Measurements from ENCODE around the gene STK25. TPM values are rescaled to one million over a fixed set of nuclear protein-coding genes. Genes with fewer than 3 reads are reported as not detected.

Gene STK25
- total RNA-seq, 1 experiment from 2014 or later = 197 TPM

DNA sequence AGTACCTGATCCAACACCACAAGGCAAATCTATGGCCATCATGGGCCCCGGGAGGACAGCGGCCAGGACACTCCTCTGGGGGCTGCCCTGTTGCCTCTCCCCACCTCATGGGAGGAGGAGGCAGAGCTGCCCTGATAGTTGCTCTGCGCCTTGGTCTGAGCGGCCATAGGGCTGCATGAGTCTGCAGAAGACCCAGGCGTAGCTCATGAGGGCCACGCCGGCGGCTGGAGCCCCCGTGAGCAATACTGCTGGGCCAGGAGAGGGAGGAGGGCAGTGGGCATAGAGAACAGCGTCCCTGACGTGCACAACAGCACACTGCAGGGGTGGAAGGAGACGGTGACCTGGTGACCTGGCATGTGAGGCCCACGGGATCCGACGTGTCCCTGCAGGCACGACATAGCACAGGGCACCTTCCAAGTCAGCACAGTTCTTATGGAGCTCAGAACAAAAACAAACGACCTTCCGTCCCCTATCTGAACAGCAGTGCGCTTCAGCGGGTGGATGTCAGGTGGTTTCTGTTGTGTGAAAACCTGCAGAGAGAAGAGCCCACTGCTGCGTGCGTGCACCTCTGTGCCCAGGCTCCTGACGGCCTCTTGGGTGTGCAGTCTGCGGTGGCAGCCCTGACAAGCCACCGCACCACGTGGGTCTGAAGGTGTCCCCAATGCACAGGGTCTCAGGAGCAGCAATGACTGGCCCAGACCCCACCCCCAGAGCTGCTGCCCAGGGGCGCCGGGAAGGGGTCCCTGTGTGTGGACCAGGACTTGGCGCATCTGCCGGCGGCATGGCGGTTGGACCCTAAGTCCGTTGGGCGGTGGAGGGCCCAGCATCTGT is 13.0 kb downstream of the STK25 start:
- no peak for DNase-seq (ENCODE audit: low read depth)

DNA sequence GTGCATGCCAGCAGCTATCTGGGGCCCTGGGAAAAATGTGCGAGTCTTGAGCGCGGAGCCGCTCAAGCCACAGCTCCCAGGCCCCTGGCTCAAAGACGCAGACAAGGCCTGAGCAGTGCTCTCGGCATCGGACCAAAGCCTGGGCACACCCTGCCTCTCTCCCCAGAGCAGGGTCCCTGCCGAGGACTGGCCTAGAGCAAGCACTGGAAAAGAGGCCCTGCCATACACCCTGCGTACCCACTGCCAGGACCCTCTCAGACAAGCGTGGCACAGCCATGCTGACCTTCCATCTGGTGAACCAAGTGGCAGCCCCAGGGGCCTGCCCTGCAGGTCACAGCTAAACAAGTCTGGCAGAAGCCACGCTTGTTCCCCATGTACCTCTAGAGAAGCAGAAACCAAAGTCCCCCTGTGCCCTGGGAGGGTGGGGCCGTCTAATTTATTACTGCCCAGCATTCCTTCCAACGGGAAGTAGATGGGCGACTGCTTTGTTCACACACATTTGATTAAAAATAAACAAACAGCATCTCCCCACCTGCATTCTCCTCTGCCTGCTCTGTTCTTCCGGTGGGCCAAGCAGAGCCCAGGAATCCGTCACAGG is 14.0 kb downstream of the STK25 start:
- DNase-seq (ENCODE audit: low read depth) = no peak

DNA sequence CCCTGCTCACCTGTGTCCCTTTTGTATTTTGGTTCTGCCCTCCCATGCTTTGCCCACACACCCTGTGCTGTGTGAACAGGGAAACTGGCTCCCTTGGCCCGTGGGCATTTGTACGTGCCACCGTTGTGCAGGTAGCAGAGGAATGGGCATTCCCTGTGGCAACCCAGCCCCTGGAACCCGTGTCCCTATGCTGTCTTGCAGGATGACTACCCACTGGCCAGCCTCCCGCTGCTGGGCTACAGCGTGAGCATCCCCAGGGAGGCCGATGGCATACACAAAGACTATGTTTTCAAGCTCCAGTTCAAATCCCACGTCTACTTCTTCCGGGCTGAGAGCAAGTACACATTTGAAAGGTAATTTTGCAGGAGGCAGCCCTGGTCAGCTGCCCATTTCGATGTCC is 15.3 kb downstream of the STK25 start:
- DNase-seq (ENCODE audit: low read depth) = no peak

DNA sequence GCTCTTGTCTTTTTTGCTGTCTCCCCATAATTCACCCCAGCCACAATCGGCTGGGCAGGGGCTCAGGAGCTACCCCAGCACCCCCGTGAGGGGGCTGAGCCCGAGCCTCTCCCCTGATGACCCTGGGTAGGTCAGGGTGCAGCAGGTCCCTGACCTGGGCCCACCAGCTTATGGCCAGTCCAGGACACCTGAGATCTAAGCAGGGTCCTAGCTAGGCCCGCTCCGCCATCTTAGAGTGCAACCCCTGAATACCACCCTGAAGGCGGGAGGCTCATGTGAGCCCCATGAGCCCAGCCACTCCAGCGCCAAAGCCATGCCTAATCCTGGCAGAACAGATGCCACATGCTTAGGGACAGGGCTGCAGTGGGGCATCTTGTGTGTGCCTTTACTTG is 16.2 kb downstream of the STK25 start:
- DNase-seq (ENCODE audit: low read depth) = no peak

DNA sequence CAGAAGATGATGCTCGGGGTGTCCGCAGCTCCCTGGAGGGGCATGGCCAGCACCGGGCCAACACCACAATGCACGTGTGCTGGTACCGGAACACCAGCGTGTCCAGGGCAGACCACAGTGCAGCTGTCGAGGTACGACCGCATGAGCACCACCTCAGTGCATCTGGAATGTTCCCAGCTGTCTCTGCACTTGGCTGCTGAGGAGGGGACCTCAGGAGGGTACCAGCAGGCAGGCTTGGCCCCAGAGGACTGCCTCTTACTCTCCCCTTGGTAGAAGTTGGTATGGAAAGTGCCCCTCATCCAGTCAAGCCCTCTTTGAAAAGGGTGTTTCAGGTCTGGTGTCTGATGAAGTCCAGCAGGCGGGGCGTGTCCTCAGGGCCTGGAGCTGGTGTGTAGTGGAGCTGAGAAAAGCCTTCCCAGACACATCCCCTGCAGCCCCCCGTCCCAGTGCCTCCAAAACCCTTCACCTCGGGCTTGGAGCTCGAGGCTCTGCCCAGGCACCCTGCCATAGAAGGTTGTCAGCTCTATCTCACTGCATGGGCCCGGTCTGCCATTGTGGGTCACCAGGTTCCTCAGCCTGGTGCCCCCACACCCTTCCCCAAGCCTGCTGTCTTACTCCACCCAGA is 16.7 kb downstream of the STK25 start:
- DNase-seq (ENCODE audit: low read depth) = no peak

DNA sequence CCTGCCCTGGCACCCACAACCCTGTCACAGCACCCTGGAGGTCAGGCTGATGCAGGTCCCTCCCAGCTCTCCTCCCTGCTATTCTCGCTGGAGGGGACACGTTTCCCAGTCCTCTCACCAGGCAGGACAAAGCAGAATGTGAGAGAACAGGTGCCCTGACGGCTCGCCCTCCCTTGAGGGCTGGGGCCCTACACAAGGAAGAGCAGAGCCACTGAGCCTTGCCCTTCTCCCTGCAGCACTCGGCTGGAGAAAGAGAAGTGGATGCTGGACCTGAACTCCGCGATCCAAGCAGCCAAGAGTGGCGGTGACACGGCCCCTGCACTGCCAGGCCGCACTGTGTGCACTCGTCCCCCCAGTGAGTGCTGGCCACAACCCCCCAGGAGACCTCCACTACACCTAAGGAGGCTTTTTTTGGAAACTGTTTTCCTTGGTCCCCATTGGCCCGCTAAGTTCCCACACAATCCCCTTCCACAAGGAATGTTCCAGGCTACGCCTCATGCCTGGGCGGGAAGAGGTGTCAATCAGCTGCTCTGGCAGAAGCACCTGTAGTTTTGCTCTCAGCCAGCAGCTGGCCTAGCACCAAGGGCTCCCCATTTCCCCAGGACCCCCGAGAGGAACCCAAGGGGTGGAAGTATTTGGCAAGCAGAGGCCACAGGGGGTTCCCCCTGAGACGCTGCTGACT is 17.4 kb downstream of the STK25 start:
- DNase-seq (ENCODE audit: low read depth) = no peak

DNA sequence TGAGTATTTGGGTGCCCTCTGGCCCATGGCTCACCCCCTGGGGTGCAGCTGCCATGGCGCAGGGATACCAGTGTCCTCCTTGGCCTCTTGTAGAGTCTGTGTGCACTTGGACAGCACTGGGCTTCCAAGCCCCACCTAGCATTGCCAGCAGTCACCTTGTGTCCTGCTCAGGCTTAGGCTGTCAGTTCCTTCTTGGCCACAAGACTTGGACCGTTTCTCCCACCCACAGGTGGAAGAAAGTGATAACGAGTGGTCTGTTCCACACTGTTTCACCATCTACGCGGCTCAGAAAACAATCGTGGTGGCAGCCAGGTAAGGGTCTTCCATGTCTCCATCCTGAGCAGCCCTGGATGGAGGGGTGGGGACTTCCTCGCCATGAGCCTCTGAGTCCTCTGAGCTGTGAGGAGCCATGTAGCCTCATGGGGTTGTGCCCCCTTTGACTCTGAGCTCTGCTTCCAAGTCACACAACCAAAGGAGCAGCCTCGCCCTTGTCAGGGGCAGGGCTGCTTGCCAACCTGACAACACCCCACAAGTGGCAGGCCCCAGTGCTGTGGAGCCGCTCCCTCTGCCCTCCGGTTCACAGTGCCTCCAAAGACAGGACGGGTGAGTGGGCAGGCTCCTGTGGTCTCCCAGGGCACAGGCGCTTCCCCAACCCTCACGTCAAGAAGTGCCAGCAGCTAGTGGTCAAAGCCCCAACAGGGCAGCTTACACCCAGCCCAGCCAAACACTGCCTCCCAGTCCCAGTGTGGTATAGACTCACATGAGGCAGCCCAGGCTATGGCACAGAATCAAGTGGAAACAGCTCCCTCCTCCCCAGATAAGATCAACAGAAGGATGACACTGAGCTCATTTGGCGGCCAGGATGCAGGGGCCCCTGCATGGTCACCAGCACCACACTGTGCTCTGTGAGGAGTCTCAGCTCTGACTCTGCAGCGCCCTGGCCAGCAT is 18.4 kb downstream of the STK25 start:
- DNase-seq (ENCODE audit: low read depth) = no peak

DNA sequence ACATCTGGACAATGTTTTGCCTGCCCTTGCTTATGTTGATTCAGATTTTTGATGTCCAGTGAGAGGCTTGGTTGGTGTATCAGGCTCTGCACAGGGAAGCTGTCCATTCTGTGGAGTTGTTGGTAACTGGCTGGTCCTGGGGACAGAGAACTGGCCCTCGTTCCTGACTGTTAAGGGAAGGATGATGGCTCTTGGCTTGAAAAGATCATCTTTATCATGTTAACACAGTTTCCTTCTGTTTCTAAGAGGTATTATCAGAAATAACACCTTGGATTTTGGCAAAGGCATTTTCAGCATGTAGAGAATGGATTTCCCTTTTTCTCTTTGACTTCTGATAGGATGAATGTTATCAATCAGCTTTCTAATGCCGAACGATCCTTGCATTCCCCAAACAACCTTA is 19.3 kb downstream of the STK25 start:
- no peak for DNase-seq (ENCODE audit: low read depth)

DNA sequence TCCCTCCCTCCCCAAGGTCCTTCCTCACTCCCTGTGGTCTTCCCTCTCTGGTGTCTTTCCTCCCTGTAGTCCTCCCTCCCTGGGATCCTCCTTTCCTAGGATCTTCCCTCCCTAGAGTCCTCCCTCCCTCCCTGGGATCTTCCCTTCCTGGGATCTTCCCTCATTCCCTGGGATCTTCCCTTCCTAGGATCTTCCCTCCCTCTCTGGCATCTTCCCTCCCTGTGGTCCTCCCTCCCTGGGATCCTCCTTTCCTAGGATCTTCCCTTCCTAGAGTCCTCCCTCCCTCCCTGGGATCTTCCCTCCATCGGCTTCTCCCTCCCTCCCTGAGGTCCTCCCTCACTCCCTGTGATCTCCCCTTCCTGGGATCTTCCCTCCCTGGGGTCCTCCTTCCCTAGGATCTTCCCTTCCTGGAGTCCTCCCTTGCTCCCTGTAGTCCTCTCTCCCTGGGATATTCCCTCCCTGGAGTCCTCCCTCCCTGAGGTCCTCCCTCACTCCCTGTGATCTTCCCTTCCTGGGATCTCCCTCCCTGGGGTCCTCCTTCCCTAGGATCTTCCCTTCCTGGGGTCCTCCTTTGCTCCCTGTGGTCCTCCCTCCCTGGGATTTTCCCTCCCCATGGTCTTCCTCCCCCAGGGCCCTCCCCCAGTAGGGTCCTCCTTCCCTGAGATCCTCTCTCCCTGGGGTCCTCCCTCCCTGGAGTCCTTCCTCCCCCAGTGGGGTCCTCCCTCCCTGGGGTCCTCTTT is 23.0 kb downstream of the STK25 start:
- DNase-seq (ENCODE audit: low read depth) = no peak

DNA sequence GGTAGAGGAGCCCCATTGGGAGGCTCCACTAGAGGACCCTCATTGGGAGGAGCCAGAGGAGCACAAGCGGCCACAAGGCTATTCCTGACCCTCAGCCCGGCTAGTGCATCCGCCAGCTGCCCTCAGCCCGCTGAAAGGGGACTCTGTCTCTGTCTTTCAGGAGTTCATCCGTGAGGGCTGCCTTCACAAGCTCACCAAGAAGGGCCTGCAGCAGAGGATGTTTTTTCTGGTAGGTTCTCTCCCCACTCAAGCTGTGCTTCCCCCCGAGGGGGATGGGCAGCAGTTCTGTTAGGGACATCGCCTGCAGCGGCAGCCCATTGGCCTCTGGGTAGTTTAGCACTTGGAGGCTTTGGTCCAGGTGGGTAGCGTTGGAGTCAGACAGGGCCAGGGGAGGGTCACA is 25.1 kb downstream of the STK25 start:
- DNase-seq (ENCODE audit: low read depth) = no peak

DNA sequence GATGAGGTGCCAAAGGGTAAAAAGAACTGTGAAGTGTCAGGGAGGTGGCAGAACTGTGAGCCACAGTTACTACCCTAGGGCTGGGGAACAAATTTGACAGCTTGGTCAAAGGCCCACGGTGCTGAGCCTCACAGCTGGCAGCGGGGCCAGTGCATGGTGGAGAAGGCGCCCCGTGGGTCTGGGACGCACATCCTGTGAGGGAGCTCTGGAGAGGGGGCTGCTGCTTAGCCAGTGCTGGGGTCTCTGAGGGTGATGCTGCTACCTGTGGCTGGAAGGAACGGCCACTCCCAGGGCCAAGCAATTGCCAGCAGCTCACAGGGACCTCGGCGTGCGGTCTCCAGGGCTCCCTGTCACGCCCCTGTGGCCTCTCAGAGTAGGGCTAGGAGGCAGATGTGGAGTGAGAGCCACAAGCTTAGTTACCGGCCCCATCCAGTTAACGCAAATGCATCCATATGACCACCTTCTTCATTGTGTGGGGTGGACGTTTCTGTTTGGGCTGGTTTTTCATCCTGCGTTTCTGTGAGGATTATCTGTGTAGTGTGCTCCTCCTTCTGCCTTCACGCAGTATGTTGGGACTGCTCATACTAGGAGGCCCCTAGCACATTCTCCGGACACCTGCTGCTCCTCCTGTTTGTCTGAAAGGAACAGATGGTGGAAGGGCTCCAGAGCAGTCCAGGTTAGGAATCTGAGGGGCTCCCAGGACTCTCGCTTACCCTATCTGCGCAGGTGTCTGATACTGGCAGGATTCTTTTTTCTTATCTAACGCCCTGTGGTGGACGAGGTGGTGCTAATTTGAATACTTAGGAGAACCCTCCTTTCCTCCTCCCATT is 26.0 kb downstream of the STK25 start:
- DNase-seq (ENCODE audit: low read depth) = no peak

DNA sequence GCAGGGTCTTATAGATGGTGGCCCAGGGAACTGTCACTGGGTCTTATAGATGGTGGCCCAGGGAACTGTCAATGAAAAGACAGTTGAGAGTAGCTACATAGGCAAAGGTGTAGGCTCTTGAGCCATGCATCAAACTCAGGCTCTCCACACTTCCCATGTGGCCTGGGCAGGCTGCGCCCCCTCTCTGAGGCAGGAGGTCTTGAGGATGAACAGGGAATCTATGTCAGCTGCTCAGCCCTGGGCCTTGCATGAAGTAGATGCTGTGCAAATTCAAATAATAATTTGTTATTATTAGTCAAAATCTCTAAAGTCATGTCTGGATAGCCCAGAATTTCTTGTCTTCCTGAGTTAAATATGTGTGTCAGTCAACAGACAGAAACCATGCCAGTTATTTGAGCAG is 26.7 kb downstream of the STK25 start:
- DNase-seq (ENCODE audit: low read depth) = no peak

DNA sequence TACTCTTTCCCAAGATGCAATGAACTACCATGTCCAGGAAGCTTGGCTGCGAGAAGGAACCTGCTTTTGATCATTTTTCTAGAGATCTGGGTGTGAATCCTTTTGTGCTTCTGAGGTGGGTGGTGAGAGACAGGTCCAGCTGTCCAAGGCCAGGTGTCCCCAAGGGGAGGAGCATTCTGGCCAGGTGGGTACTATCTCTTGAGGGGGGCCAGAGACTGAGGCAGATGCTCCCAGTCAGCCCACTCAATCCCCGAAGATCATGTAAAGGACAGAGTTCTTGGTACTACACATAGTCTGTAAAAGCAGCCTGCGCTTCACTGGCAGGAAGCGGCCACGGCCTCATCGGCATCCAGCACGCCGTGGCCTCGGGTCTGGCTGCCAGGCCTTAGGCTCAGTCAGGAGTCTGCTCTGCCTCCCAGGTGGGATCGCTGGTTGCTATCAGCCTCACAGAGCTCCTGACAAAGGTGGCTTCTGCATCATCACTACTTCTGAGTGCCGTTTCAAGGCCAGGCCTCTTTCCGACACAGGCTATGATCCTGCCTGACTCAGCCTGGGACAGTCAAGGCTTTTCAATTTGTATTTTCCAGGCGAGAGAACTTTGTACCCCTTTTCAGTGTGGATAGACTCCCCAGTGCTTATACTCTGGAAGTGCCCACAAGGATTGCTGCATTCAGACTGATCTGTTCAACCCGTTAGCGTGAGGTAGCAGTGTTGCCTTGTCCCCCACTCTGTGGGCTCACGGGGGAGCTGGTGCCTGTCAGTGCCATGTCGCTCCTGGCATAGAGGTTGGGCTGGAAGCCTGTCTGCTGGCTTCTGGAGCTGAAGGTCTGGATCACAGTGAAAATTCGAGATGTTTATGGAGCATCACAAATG is 29.1 kb downstream of the STK25 start:
- DNase-seq (ENCODE audit: low read depth) = no peak

DNA sequence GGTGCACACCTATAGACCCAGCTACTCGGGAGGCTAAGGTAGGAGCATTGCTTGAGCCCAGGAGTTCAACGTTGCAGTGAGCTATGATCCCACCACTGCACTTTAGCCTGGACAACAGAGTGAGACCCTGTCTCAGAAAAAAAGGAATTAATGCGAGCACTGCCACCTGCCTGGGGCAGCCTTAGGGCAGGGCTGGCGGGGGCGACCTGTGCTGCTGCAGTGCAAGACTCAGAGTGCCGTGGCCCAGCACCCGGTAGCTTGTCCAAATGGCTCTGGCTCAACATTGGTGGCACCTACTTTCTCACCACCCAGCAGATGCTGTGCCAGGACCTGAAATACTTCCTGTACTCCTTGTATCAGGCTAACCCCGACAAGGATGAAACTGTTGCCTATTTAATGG is 30.2 kb downstream of the STK25 start:
- DNase-seq (ENCODE audit: low read depth) = no peak

DNA sequence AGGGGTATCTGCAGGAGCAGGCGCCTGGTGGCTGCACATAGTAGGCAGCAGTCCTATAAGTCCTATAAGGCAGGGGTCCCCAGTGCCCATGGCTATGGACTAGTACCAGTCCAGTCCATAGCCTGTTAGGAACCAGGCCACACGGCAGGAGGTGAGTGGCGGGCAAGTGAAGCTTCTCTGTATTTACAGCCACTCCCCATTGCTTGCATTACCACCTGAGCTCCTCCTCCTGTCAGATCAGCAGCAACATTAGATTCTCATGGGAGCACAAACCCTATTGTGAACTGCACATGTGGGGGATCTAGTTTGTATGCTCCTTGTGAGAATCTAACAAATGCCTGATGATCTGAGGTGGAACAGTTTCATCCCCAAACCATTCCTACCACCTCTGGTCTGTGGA is 33.1 kb downstream of the STK25 start:
- DNase-seq (ENCODE audit: low read depth) = no peak

DNA sequence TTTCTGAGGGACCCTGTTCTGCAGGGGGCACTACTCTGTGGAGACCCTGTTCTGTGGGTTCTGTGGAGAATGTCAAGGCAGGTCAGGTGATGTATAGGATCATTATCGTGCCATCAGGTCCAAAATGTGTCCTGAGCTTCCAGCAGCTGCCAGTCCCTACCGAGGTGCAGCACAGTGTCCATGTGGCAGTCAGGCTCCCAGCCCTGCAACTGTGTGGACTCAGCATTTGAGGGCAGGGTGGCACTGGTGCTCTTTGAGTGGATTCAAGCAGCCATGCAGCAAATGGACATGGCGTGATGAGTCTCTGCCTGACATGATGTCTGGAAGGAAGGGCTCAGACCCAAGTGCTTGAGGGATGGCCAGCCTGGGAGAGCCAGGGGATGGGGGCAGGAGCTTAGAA is 35.0 kb downstream of the STK25 start:
- DNase-seq (ENCODE audit: low read depth) = no peak

DNA sequence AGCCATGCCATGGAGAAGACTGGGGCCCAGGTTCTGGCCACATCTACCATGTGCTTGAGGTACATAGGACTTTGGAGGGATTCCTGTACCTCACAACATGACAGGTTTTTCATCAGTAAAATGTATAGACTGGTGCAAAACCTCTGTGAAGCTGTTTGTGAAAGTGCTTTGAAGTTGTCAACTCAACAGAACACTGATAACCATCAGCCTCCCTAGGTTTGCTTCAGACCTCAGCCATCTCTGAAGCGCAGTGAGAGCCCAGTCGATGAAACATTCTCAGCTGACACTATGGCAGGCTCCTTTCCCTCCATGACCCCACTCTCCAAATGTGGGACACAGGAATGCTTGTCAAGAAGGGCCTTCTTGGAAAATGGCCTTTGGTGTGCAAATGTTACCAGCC is 38.6 kb downstream of the STK25 start:
- no peak for DNase-seq (ENCODE audit: low read depth)

DNA sequence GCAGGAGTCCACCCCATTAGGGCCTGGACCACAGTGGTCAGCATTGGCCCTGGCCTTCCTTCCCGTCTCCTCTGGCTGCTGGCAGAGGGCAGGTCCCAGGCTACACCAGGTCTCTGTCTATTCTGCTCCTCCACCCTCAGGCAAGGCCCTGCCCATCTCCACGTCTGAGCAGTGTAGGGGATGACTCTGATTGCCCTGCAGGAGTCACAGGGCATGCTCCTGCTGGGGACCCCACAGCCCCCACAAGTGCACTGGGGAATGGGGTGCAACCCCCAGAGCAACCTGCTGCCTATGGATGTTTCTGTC is 40.0 kb downstream of the STK25 start:
- no peak for DNase-seq (ENCODE audit: low read depth)
